KOPT-K1 (cell line): ENCODE data around the gene LIG4.

Experiments used
- H3K27ac ChIP-seq: fragments of 200-600 bp; sonication (generic); 2 replicates; pipeline ENCODE4 v1.5.1; 2016; ENCODE audit warnings: antibody characterized with exemption, mild to moderate bottlenecking, low read depth, low read length; ENCODE audit not compliant: poor library complexity, severe bottlenecking
- H3K36me3 ChIP-seq: fragments of 200-600 bp; sonication (generic); 2 replicates; pipeline ENCODE4 v1.5.1; 2017; ENCODE audit warnings: antibody characterized with exemption, mild to moderate bottlenecking, low read length, moderate library complexity; ENCODE audit not compliant: insufficient read depth
- H3K9me3 ChIP-seq: fragments of 200-600 bp; sonication (generic); 2 replicates; pipeline ENCODE4 v1.5.1; 2017; ENCODE audit warnings: antibody characterized with exemption, low read length, mild to moderate bottlenecking; ENCODE audit not compliant: insufficient read depth, poor library complexity, severe bottlenecking

The LIG4 gene

DNA sequence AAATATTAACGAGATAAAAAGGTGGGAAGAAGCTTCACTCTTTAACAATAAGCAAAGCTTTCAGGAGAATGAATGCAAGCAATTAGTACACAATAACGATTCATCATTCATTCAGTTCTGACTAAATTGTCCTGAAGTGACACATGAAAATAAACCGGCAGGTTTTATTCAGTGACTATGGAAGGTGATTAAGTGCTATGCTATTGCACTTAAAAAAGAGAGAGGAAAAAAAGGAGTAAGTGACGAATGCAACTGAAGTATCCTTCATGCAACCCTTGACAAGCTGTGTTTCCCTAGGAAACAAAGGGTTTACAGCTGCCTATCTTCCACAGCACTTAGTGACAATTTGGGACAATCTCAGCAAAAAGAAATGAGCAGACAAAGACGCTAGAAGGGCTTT is 1.4 kb downstream of the LIG4 start:
- peak overlapping the region; percentile 99 for H3K27ac ChIP-seq
- H3K36me3 ChIP-seq = peaks cover 15% of the 10 kb centered on the region
- no peaks in the 10 kb centered on the region for H3K9me3 ChIP-seq

DNA sequence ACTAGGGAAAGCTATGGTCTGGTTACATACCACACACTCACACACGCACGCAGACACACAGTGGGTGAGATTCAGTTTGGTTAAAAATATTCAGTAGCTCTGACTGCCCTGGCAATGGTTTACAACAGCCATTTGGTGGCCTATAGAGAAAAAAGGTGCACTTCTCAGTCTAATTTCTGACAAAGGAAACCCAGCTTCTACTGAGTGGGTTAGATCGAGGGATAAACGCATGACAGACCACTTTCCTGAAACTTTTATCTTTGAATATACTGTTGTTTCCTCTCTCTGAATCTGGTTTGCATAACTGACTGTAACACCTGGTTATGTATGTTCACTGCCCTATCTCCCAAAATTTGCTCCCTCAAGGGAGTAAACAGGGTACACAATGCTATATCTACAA is 2.5 kb downstream of the LIG4 start:
- H3K27ac ChIP-seq = peak overlapping the region; percentile 99
- H3K36me3 ChIP-seq = peaks cover 20% of the 10 kb centered on the region
- no peaks in the 10 kb centered on the region for H3K9me3 ChIP-seq

DNA sequence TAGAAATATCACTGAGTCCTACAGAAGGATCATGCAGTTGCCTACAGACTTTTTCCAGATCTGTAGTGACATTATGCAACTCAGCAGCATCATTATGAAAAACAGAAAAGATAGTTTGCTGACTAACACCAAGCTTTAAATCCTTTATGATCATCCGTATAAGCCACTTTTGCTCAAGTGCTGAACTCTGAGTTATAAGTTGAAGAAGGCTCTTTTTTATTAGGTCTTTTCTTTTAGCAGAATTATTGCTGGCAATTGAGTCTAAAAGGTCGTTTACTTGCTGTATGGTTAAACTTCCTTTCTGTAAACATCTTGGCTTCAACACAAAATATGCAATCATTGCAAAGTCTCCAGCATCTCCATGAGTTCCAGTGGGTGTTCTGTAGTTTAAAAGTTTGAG is 4.8 kb downstream of the LIG4 start:
- peaks cover 20% of the 10 kb centered on the region for H3K36me3 ChIP-seq
- no peaks in the 10 kb centered on the region for H3K9me3 ChIP-seq
- H3K27ac ChIP-seq = peak overlapping the region; percentile 99

DNA sequence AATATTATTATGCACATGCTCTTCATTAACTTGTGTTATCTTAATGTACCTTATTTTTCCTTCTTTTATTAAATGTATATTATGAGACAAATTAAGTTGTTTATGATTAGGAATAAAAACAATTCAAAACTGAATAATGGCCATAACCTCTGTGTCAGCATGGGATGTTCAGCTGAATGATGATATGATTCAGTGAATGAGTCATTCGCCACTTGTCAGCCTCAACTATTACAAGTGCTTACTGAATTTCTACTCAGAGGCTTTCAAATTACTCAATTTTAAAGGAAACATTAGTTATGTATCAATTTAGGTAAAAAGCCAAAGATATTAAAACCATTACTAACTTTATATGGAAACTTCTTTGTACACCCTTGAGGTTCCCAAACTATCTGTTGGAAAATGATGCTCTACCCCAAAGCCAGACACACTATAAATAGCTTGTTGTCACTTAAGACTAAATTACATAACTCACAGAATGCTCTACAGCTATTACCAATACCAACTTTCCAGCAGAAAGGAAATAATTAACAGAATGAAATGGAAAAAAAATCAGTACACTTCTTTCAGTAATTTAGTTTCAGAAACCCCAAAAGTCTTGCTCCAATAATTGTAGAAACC is 14.4 kb downstream of the LIG4 start:
- peaks cover 2% of the 10 kb centered on the region for H3K9me3 ChIP-seq
- H3K36me3 ChIP-seq = no peaks in the 10 kb centered on the region

DNA sequence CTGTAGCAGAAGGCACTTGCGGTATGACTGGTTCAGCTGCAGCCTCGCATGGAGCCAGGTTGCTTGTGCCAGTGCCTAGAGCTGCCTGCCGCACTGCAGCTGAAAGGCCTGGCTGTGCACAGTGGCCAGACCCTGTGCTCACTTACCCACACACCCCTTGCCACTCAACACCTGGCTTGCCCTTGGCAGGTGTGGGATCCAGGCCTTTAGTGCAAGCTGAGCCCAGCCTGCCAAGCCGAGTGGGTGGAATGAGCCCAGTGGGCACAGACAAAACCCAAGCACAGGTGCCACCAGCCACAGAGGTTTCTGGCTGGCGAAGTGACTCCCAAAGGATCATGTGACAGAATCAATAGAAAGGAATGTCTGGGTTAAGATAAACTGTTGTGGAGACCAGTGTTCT is 19.5 kb downstream of the LIG4 start:
- no peak overlapping the region for H3K27ac ChIP-seq
- H3K9me3 ChIP-seq = peaks cover 36% of the 10 kb centered on the region
- H3K36me3 ChIP-seq = no peaks in the 10 kb centered on the region

More for the DNA sequence above, 14.4 kb downstream of the LIG4 start:
- no peak overlapping the region for H3K27ac ChIP-seq

DNA sequence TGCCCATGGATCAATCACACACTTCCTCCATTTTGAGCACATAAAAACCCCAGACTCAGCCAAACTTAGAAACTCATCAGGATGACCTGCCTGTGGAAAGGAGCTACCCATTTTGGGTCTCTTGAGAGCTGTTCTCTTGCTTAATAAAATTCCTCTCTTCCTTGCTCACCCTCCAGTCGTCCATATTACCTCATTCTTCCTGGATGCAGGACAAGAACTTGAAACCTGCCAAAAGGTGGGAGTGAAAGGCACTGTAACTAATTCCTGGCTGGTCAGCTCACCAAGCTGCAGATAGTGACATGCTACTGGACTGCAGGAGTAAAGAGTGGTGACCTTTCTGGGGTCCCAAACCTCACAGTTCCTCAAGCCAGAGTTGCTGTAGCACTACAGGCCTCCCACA is 20.2 kb downstream of the LIG4 start:
- Histone ChIP-seq H3K9me3 (peaks cover 38% of the 10 kb centered on the region), H3K27ac (no peak overlapping the region), H3K36me3 (no peaks in the 10 kb centered on the region)

DNA sequence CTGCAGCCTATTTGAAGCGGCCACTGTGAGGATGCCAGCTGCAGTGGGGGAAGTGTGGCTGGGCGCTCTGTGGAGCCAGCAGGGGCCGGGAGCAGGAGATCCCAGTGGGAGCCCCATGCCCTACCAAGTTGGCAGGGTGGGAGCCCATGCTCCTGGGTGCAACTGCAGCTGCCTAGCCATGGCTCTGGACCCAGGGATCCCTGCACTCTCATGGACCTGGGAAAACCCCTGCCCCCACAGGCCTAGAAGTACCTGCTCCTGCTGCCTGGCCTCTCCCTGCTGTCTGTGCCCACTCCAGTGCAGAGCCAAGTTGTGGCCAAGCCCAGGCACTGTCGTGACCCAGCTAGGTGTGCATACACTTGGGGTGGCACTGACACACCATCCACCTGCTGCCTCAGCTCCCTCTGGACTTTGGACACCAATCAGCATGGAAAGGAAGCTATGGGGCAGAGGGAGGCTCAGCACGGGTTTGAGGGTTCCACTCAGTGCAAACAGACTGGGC is 20.9 kb downstream of the LIG4 start:
- Histone ChIP-seq H3K9me3 (peaks cover 44% of the 10 kb centered on the region), H3K27ac (no peak overlapping the region), H3K36me3 (no peaks in the 10 kb centered on the region)

DNA sequence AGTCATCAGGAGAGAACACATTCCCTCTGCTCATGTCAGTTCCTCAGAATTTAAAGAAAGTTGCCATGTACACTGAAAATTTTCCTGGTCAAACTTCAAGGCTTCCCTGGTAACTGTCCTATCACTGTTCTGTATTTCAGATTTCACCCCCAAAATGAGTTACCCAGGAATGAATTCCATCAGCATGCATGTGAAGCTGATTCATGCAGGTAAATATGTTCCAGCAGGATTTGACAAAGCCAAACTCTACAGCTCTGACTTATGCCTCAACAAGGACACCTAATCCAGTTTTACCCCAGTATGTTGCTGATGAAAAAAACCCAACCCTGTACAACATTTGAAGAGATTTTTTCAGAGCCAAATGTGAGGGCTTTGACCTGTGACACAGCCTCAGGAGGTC is 21.5 kb downstream of the LIG4 start:
- H3K36me3 ChIP-seq = no peaks in the 10 kb centered on the region
- H3K9me3 ChIP-seq = peaks cover 44% of the 10 kb centered on the region
- no peak overlapping the region for H3K27ac ChIP-seq

DNA sequence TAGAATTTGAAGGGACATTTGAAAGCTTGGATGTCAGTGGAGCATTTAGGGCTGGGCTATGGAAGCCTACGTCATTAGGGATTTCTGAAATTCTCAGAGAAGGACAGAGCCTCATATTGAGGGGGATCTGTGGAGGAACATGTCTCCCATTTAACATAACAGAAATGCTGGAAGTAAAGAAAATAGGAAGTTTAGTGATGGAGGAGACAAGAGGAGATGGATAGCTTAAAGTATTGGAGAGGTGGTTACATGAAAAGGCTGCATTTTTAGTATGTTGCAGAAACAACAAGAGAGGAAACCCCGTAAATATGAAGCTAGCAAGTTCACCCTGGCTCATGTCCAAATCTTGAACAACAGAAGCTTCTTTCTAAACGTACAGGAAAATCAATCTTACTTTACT is 24.4 kb downstream of the LIG4 start:
- Histone ChIP-seq H3K9me3 (peaks cover 42% of the 10 kb centered on the region), H3K27ac (no peak overlapping the region), H3K36me3 (no peaks in the 10 kb centered on the region)

DNA sequence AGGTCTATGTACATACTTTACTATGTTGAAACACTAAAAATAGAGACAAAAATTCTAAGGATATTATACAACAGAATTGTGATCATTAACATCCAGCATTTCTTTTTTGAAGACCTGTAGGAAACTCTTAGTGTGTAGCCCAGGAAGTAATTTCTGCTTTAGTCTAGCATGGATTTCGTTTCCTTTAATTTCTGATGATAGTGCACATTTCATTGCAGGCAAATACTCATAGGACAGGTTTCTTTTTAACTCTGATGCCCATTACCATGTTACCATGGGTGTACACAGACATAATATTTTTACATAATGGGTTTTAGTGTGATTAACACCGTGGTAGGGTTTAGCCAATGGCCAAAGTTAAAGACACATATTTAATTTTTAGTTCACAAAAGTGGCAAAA is 27.1 kb downstream of the LIG4 start:
- Histone ChIP-seq H3K36me3 (no peaks in the 10 kb centered on the region), H3K27ac (no peak overlapping the region), H3K9me3 (peaks cover 16% of the 10 kb centered on the region)

DNA sequence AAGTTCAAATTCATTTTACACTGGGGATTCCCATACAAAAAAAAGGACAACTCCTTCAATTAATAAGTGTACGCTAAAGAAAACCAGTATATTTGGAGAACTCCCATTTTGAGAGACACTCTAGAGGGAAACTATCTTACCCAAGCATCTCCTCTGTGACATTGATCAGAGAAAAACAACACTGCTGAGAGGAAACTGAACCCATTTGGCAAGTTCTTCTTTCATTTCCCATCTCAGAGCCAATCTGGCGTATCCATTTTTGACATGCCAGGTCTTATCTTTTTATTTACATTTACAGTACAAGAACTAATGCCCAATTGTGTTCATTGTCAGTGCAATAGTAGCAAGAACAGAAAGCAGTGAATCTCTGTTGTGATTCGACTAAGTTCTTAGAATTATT is 30.1 kb downstream of the LIG4 start:
- H3K9me3 ChIP-seq = peaks cover 6% of the 10 kb centered on the region
- no peak overlapping the region for H3K27ac ChIP-seq
- no peaks in the 10 kb centered on the region for H3K36me3 ChIP-seq

DNA sequence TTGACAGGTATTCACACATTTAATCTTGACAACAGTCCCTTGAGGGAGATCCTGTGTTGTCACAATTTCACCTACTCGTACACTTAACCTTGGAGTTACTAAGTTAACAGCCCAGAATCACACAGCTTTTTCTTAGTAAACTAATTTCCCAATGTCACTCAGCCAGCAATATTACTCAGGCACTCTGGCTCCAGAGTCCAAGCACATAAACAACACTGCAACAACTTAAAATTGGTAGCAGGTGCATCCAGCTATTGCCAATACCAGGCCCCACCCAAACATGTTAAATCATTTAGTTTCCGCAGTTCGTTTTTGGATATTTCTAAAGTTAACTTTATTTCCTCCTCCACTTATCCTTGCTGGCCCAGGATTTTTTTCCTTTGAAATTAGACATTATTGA is 32.7 kb downstream of the LIG4 start:
- H3K27ac ChIP-seq = no peak overlapping the region
- H3K36me3 ChIP-seq = no peaks in the 10 kb centered on the region
- no peaks in the 10 kb centered on the region for H3K9me3 ChIP-seq

DNA sequence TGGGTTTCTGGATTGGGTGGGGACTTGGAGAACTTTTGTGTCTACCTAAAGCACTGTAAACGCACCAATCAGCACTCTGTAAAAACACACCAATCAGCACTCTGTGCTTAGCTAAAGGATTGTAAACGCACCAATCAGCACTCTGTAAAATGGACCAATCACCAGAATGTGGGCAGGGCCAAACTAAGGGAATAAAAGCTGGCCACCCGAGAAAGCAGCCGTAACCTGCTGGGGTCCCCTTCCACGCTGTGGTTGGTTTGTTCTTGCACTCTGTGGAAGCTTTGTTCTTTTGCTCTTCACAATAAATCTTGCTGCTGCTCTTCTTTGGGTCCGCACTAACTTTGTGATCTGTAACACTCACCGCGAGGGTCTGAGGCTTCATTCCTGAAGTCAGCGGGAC is 37.3 kb downstream of the LIG4 start:
- no peaks in the 10 kb centered on the region for H3K36me3 ChIP-seq
- H3K9me3 ChIP-seq = peaks cover 1% of the 10 kb centered on the region
- H3K27ac ChIP-seq = no peak overlapping the region

DNA sequence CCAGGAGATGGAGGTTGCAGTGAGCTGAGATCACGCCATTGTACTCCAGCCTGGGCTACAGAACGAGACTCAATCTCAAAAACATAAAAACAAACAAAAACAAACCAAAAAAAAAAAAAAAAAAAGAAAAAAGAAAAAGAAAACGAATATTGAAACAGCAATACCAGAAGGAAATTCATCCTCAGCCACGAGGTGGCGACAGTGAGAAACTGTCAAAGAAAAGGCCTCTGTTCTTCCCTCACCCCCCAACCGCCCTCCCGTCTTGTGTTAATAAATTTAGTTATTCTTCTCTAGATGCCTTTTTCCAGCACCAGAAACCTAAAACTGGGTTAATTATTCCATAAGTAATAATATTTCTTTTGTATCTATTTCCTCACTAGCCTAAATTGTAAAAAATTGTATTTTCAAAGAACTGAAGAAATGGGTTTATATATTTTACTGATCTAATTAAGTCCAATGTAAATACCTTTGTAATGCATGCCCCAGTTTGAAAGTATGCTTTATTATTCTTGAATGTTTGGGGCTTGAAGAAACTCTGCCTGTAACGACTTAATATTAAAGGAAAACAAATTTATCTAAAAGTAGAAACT is 38.6 kb downstream of the LIG4 start:
- Histone ChIP-seq H3K27ac (no peak overlapping the region), H3K9me3 (peaks cover 6% of the 10 kb centered on the region)

DNA sequence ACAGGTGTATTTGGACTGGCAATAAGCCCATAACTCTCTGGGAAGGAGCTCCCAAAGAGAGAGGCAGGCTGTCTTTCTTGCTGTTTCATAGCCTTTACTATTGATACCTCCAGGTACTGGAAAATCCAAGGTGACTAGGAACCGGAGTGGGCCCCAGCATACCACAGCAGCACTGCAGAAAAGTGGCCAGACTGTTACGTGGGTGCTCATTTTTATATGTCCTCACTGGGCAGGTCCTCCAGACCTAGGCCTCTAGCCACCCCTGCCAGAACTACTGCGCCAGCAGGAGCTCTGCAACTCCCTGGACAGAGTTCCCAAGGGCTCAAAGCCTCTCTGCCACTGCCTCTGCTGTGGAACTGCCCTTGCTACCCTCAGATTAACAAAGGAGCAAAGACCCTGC is 46.4 kb downstream of the LIG4 start:
- Histone ChIP-seq H3K36me3 (no peaks in the 10 kb centered on the region), H3K27ac (no peak overlapping the region), H3K9me3 (peaks cover 20% of the 10 kb centered on the region)

More for the DNA sequence above, 38.6 kb downstream of the LIG4 start:
- H3K36me3 ChIP-seq = no peaks in the 10 kb centered on the region

DNA sequence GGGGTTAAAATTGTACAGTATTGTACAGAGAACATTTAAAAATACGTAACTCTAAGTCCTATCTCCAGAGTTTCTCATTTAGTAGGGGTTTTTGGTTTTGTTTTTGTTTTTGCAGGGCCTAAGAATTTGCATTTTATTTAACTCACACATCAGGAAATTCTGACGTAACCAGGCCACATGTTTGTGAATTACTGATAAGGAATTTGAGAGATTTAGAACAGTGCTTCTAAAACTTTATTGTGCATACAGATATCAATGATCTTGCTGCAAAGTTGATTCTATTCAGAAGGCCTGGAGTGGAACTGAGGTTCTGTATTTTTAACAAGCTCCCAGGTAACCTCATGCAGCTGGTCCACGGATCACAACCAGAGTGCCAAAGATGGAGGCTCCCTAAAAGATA is 49.3 kb downstream of the LIG4 start:
- Histone ChIP-seq H3K9me3 (peaks cover 8% of the 10 kb centered on the region), H3K36me3 (no peaks in the 10 kb centered on the region), H3K27ac (no peak overlapping the region)
